Measurements from ENCODE around the gene SMYD1.

Gene SMYD1

DNA sequence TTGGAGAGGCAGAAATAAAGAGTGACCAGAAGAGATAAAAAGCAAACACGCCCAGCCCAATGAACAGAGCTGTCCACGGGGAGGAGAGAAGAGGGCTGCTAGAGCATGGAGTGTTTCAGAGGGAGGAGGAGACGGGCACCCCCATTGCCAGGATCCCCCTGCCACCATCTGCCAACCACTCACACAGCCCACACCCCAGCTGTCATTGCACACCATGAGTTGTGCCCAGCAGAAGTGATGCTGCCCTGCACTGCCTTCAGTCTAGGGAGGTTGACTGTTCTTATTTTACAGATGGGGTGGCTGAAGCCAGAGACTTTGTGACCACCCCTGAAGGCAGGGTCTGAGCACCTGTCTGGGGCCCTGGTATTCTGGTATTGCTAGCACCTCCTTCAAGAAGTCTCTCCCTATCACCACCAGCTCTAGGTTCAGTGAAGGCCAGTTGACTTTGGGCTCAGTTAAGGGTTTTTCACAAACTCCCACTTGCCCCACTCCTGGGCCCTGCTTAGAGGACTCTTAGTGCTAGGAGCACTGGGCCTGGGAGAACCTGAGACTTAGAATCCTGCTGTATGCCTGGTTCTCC lies 57.8 kb downstream of the SMYD1 start:
- peaks cover 5% of the 10 kb centered on the region for H3K27me3 ChIP-seq (ENCODE audit: control insufficient read depth, insufficient read depth, low read length)
- H3K4me3 ChIP-seq (ENCODE audit: low read length), result no peak overlapping the region
- no peaks in the 10 kb centered on the region for H3K9me3 ChIP-seq (replicated peaks; ENCODE audit: low read length)
- no peaks in the 10 kb centered on the region for H3K4me1 ChIP-seq (ENCODE audit: control insufficient read depth, insufficient read depth, low read length)
- no peak overlapping the region for H3K9ac ChIP-seq (ENCODE audit: low read depth, low read length)
- H3K36me3 ChIP-seq (ENCODE audit: insufficient read depth, low read length), result no peaks in the 10 kb centered on the region
- H3K4me2 ChIP-seq (ENCODE audit: low read length), result no peak overlapping the region

DNA sequence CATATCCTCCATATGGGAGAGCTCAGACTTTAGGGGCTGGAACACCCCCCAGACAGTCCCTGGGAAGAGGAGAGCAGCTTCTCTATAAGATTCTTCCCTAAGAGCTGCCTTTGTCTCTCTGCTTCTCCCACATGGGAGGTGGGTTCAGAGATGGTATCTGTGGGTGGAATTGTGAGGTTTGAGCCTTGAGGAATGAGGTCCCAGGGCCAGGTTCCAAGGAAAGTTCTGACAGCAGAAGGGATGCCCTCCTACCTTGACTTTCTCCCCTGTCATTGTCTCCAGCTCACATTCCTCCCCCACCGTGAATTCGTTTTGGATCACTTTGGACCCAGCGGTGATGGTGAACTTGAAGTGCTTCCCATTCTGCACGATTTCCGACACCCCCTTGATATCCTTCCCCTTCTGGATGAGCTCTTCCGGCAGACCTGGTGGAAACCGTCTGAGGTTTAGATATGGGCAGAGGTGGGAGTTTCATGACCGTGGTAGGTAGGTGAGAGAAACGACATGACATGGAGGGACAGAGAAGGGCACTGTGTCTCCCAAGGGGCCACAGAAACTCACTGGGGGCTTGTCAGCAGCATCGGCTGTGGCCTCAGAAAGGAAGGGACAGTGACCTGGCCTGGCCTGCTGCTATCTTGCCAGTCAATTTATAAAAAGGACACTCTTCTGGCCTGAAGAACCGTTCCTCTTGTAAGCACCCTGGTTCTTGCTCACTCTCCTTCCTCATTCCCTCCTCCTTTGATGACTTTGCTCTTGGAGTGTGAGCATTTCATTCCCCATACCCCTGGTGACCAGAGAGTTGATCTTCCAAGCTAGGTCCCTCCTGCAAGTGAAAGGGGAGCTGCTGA lies 58.5 kb downstream of the SMYD1 start:
- Histone ChIP-seq H3K4me2 (ENCODE audit: low read length) (no peak overlapping the region), H3K4me3 (ENCODE audit: low read length) (no peak overlapping the region), H3K36me3 (ENCODE audit: insufficient read depth, low read length) (no peaks in the 10 kb centered on the region), H3K9me3 (replicated peaks; ENCODE audit: low read length) (no peaks in the 10 kb centered on the region), H3K4me1 (ENCODE audit: control insufficient read depth, insufficient read depth, low read length) (no peaks in the 10 kb centered on the region), H3K9ac (ENCODE audit: low read depth, low read length) (no peak overlapping the region), H3K27me3 (ENCODE audit: control insufficient read depth, insufficient read depth, low read length) (peaks cover 5% of the 10 kb centered on the region)

- H3K9me3 ChIP-seq (replicated peaks; ENCODE audit: low read length), result no peaks in the 10 kb centered on the region
- no peaks in the 10 kb centered on the region for H3K36me3 ChIP-seq (ENCODE audit: insufficient read depth, low read length)
- peaks cover 5% of the 10 kb centered on the region for H3K27me3 ChIP-seq (ENCODE audit: control insufficient read depth, insufficient read depth, low read length)
- H3K4me1 ChIP-seq (ENCODE audit: control insufficient read depth, insufficient read depth, low read length), result no peaks in the 10 kb centered on the region
- no peak overlapping the region for H3K9ac ChIP-seq (ENCODE audit: low read depth, low read length)
- H3K4me2 ChIP-seq (ENCODE audit: low read length), result no peak overlapping the region
- no peak overlapping the region for H3K4me3 ChIP-seq (ENCODE audit: low read length)
Observed at GRCh38 chr2:88126772-88127637, 59.4 kb downstream of the SMYD1 start.

GRCh38 chr2:88127638-88127887 lies 59.9 kb downstream of the SMYD1 start:
- Histone ChIP-seq H3K36me3 (ENCODE audit: insufficient read depth, low read length) (no peaks in the 10 kb centered on the region), H3K9ac (ENCODE audit: low read depth, low read length) (no peak overlapping the region), H3K4me3 (ENCODE audit: low read length) (no peak overlapping the region), H3K4me1 (ENCODE audit: control insufficient read depth, insufficient read depth, low read length) (no peaks in the 10 kb centered on the region), H3K4me2 (ENCODE audit: low read length) (no peak overlapping the region), H3K9me3 (replicated peaks; ENCODE audit: low read length) (no peaks in the 10 kb centered on the region), H3K27me3 (ENCODE audit: control insufficient read depth, insufficient read depth, low read length) (peaks cover 5% of the 10 kb centered on the region)

DNA sequence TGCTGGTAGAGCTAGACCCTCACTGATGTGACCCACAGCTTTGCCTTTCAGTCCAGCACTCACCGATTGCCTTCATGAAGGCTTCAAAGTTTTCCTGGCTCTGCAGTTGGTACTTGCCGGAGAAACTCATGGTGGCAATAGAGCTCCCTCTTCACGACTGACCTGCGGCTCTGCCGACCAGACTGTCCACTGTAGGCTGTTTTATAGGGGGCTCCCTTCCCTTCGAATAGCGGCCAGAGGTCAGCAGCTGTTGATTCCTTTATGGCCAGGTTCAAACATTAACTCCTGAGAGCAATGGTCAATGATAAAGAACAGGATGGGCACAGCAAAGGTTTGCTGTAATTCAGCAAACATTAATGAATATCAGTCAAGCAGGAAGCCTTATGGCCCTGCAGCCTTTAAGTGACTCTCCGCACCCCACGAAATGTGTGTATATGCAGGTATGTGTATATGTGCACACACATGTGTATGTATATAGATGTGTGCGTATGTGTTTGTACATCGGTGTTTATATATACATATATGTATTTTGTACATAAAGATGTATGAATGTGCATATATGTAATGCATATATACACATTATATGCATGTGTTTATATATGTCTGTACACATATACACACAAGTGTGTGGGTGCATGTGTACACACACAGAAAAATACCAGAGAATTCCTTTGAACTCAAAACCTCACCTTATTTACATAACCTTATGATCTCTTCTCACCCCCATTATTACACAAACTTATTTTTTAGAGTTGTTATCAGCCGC lies 60.4 kb downstream of the SMYD1 start, which contains the start of gene FABP1:
Gene FABP1, minus strand, starts transcription at position 175 of the 766 bp plus-strand sequence. Its CDS starts 45 bp downstream, at position 130.
- Histone ChIP-seq H3K36me3 (ENCODE audit: insufficient read depth, low read length) (no peaks in the 10 kb centered on the region), H3K9ac (ENCODE audit: low read depth, low read length) (no peak within 1 kb of the TSS), H3K4me2 (ENCODE audit: low read length) (no peak within 1 kb of the TSS), H3K4me3 (ENCODE audit: low read length) (no peak within 1 kb of the TSS), H3K27me3 (ENCODE audit: control insufficient read depth, insufficient read depth, low read length) (peaks cover 7% of the 10 kb centered on the region), H3K9me3 (replicated peaks; ENCODE audit: low read length) (no peaks in the 10 kb centered on the region), H3K4me1 (ENCODE audit: control insufficient read depth, insufficient read depth, low read length) (no peaks in the 10 kb centered on the region)

DNA sequence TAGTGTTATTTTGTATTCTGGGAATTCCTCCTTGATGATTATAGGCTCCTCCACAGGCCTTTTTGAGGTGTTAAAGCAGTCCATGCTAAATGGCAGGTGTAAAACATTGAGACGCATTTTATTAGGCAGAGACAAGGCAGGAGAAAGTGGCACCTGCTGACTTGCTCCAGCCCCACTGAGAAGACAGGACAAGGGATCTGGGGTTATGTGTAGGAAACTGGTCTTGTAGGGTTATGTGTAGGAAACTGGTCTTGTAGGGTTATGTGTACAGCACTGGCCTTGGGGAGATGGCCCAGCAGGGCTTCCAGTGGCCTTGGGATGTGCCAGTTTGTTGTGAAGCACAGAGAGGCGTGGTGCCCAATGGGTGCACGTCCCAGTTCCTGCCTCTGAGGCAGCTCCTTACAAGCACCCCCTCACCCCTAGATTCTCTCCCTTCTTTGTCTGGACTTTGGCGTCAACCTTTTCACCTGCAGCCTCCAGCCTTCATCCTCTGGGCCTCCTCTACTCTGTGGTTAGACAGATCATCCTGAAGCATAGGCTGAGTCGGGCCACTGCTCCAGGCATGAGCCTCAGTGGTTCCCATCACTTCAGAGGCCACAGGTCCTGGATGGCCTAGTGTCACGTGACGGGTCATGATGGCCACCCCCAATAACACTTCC lies 61.2 kb downstream of the SMYD1 start:
- H3K36me3 ChIP-seq (ENCODE audit: insufficient read depth, low read length), result no peaks in the 10 kb centered on the region
- no peak overlapping the region for H3K4me2 ChIP-seq (ENCODE audit: low read length)
- peaks cover 10% of the 10 kb centered on the region for H3K27me3 ChIP-seq (ENCODE audit: control insufficient read depth, insufficient read depth, low read length)
- no peak overlapping the region for H3K4me3 ChIP-seq (ENCODE audit: low read length)
- no peaks in the 10 kb centered on the region for H3K4me1 ChIP-seq (ENCODE audit: control insufficient read depth, insufficient read depth, low read length)
- H3K9ac ChIP-seq (ENCODE audit: low read depth, low read length), result no peak overlapping the region
- H3K9me3 ChIP-seq (replicated peaks; ENCODE audit: low read length), result no peaks in the 10 kb centered on the region

DNA sequence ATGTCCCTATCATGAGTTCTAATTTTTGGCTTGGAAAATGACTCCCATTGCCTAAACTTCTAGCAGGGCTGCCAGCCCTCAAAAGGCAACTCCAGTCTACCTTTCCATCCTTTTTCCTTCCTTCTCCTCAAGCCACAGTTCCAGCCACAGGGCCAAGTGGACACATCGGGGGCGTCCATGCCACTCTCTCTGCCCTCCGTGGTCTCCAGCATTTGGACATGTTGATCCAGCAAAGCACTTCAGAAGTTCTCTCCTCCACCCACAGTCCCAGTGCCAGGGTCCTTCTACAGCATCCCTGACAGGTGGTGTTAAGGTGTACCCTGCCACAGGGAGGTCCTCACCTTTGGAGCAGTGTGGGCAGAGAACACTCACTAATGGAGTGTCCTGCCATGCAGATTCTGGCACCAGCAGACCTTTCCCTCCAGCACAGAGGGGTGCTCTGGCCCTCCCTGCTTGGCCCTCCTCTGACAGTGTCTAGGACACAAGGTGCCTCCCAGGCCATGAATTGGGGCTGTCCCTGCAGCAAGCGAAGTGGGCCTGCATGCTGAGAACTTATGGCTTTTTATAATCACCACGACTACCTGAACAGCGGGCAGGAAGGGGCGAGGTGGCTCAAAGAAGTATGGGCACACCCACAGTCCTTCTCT lies 61.8 kb downstream of the SMYD1 start:
- H3K4me1 ChIP-seq (ENCODE audit: control insufficient read depth, insufficient read depth, low read length), result no peaks in the 10 kb centered on the region
- no peak overlapping the region for H3K4me2 ChIP-seq (ENCODE audit: low read length)
- peaks cover 7% of the 10 kb centered on the region for H3K27me3 ChIP-seq (ENCODE audit: control insufficient read depth, insufficient read depth, low read length)
- no peak overlapping the region for H3K4me3 ChIP-seq (ENCODE audit: low read length)
- H3K9ac ChIP-seq (ENCODE audit: low read depth, low read length), result no peak overlapping the region
- H3K36me3 ChIP-seq (ENCODE audit: insufficient read depth, low read length), result no peaks in the 10 kb centered on the region
- no peaks in the 10 kb centered on the region for H3K9me3 ChIP-seq (replicated peaks; ENCODE audit: low read length)

DNA sequence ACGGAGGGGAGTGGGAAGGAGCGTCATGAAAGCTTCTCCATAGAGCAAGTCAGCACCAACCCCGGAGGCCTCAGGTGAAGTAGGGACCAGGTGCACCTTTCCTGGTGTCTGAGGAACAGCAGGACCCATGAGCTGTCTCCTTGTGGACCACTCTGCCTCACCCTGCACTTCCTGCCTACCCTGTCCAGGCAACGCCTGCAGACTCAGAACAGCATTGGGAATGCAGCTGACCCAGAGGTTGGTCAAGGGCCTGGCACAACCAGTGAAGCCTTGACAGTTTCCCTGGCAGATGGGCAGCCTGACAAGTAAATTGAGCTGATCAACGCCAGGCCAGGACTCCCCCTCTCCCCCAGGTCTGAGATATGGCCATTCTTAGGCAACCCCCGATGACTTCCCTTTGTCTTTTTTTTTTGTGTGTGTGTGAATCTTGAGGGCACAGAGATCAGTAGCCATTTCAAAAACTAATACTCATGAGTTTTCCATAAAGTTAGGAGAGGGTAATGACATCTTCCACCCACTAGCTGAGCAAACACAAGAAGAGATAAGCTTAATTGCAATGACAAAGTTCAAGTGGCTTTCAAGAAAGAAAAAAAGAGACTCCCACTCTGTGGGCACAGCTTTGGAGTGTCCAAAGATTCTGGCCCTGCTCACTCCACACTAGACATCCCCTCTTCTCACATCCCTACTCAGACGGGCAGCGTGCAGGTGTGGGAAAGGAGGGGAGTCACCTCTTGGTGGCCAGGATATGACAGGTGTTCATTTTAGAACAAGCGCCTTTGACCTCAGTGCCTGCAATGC lies 63.8 kb downstream of the SMYD1 start:
- Histone ChIP-seq H3K9ac (ENCODE audit: low read depth, low read length) (no peak overlapping the region), H3K4me1 (ENCODE audit: control insufficient read depth, insufficient read depth, low read length) (no peaks in the 10 kb centered on the region), H3K4me3 (ENCODE audit: low read length) (no peak overlapping the region), H3K9me3 (replicated peaks; ENCODE audit: low read length) (no peaks in the 10 kb centered on the region), H3K4me2 (ENCODE audit: low read length) (no peak overlapping the region), H3K36me3 (ENCODE audit: insufficient read depth, low read length) (no peaks in the 10 kb centered on the region), H3K27me3 (ENCODE audit: control insufficient read depth, insufficient read depth, low read length) (peaks cover 7% of the 10 kb centered on the region)

- no peak overlapping the region for H3K9ac ChIP-seq (ENCODE audit: low read depth, low read length)
- no peaks in the 10 kb centered on the region for H3K9me3 ChIP-seq (replicated peaks; ENCODE audit: low read length)
- no peaks in the 10 kb centered on the region for H3K4me1 ChIP-seq (ENCODE audit: control insufficient read depth, insufficient read depth, low read length)
- no peak overlapping the region for H3K4me2 ChIP-seq (ENCODE audit: low read length)
- H3K36me3 ChIP-seq (ENCODE audit: insufficient read depth, low read length), result no peaks in the 10 kb centered on the region
- no peak overlapping the region for H3K4me3 ChIP-seq (ENCODE audit: low read length)
- peaks cover 7% of the 10 kb centered on the region for H3K27me3 ChIP-seq (ENCODE audit: control insufficient read depth, insufficient read depth, low read length)
Observed at GRCh38 chr2:88131999-88132368, 64.4 kb downstream of the SMYD1 start.

- H3K36me3 ChIP-seq (ENCODE audit: insufficient read depth, low read length), result no peaks in the 10 kb centered on the region
- no peaks in the 10 kb centered on the region for H3K9me3 ChIP-seq (replicated peaks; ENCODE audit: low read length)
- no peak overlapping the region for H3K4me2 ChIP-seq (ENCODE audit: low read length)
- H3K4me1 ChIP-seq (ENCODE audit: control insufficient read depth, insufficient read depth, low read length), result no peaks in the 10 kb centered on the region
- peaks cover 10% of the 10 kb centered on the region for H3K27me3 ChIP-seq (ENCODE audit: control insufficient read depth, insufficient read depth, low read length)
- H3K4me3 ChIP-seq (ENCODE audit: low read length), result no peak overlapping the region
- no peak overlapping the region for H3K9ac ChIP-seq (ENCODE audit: low read depth, low read length)
Observed at GRCh38 chr2:88133875-88134274, 66.2 kb downstream of the SMYD1 start.
